ENCODE measurements around the gene TRPM2. TPM values are rescaled to one million over a fixed set of nuclear protein-coding genes. Genes with fewer than 3 reads are reported as not detected.

Gene TRPM2
- total and polyA plus RNA-seq, 2 of the 13 experiments (the other 11 are each of a cell fraction or from before 2014, with no cell fraction given): 0.07 to 0.20 TPM

DNA sequence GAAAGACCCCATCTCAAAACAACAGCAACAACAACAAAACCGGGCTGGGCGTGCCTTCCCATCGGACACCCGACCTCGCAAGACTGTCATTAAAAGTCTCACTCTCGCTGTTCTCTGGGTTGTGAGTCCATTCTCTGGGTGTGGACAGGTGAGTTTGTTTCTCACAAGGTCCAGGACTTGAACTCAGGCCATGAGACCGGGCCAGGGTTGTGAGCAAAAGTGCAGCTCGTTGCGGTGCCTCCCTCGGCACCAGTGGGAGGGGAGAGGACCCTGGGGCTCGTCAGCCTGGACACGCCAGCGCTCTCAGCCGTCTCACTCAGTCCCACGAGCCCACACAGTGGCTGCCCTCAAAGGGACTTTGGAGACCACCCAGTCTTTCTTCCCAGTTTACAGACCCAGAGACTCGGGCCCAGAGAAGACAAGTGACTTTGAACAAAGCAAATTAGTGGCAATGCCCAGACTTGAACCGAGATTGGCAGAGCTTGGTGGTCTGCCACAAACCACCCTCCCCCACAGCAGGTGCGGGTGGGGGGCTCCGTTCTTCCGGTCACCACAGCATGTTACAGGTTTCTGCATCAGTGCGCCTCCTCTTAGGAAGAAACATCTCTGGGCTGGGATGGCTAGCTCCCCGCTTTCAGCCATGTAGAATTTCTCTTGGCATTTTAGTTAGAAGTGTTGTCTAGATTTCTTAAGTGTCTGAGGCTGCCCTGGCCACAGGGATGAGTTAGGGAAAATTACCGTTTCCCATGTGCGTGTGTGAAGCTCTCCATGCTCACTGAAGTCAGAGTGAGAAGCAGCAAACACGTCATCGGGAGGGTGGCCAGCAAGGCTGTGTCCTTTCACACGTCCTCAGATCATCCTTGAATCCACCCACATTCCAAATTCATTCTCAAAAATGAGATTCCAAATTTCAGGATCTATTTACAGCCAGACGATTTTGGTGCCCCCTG lies 130.1 kb downstream of the TRPM2 start (continued):
- TF ChIP-seq ZNF10 (CRISPR knock-in tag; IDR thresholded peaks at IDR 0.05; ENCODE audit: borderline replicate concordance, low read depth): no peak
- TF ChIP-seq, protein P1, sequence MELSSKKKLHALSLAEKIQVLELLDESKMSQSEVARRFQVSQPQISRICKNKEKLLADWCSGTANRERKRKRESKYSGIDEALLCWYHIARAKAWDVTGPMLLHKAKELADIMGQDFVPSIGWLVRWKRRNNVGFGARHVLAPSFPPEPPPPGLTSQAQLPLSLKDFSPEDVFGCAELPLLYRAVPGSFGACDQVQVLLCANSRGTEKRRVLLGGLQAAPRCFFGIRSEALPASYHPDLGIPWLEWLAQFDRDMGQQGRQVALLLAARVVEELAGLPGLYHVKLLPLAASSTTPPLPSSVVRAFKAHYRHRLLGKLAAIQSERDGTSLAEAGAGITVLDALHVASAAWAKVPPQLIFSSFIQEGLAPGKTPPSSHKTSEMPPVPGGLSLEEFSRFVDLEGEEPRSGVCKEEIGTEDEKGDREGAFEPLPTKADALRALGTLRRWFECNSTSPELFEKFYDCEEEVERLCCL (CRISPR knock-in tag; IDR thresholded peaks at IDR 0.05; ENCODE audit: borderline replicate concordance): peak; percentile 24; the same call in 1 of the 2 replicates
- TF ChIP-seq ZNF468 (CRISPR knock-in tag; IDR thresholded peaks at IDR 0.05): 0 out of 2 replicates have a peak, but pooled peaks have one; percentile 71
- TF ChIP-seq RBM22 (optimal IDR thresholded peaks at IDR 0.05; ENCODE audit: low read length): peak; percentile 75
- TF ChIP-seq RORA (CRISPR knock-in tag; IDR thresholded peaks at IDR 0.05): no peak
- TF ChIP-seq ZNF674 (CRISPR knock-in tag; IDR thresholded peaks at IDR 0.05; ENCODE audit: low read depth): 0 out of 2 replicates have a peak, but pooled peaks have one; percentile 37
- peak; percentile 26; the same call in 1 of the 2 replicates for TF ChIP-seq ZMYM4 (CRISPR knock-in tag; IDR thresholded peaks at IDR 0.05)
- 0 out of 2 replicates have a peak, but pooled peaks have one; percentile 52 for TF ChIP-seq SMYD3 (CRISPR knock-in tag; IDR thresholded peaks at IDR 0.05)
- TF ChIP-seq ATF1 (CRISPR knock-in tag; IDR thresholded peaks at IDR 0.05): peak; percentile 55; the same call in 1 of the 2 replicates
- TF ChIP-seq, protein P2, sequence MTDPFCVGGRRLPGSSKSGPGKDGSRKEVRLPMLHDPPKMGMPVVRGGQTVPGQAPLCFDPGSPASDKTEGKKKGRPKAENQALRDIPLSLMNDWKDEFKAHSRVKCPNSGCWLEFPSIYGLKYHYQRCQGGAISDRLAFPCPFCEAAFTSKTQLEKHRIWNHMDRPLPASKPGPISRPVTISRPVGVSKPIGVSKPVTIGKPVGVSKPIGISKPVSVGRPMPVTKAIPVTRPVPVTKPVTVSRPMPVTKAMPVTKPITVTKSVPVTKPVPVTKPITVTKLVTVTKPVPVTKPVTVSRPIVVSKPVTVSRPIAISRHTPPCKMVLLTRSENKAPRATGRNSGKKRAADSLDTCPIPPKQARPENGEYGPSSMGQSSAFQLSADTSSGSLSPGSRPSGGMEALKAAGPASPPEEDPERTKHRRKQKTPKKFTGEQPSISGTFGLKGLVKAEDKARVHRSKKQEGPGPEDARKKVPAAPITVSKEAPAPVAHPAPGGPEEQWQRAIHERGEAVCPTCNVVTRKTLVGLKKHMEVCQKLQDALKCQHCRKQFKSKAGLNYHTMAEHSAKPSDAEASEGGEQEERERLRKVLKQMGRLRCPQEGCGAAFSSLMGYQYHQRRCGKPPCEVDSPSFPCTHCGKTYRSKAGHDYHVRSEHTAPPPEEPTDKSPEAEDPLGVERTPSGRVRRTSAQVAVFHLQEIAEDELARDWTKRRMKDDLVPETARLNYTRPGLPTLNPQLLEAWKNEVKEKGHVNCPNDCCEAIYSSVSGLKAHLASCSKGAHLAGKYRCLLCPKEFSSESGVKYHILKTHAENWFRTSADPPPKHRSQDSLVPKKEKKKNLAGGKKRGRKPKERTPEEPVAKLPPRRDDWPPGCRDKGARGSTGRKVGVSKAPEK (CRISPR knock-in tag; IDR thresholded peaks at IDR 0.05; ENCODE audit: borderline replicate concordance): 0 out of 2 replicates have a peak, but pooled peaks have one; percentile 69
- 0 out of 2 replicates have a peak, but pooled peaks have one; percentile 16 for TF ChIP-seq ERF (CRISPR knock-in tag; IDR thresholded peaks at IDR 0.05)
- TF ChIP-seq, protein P3, sequence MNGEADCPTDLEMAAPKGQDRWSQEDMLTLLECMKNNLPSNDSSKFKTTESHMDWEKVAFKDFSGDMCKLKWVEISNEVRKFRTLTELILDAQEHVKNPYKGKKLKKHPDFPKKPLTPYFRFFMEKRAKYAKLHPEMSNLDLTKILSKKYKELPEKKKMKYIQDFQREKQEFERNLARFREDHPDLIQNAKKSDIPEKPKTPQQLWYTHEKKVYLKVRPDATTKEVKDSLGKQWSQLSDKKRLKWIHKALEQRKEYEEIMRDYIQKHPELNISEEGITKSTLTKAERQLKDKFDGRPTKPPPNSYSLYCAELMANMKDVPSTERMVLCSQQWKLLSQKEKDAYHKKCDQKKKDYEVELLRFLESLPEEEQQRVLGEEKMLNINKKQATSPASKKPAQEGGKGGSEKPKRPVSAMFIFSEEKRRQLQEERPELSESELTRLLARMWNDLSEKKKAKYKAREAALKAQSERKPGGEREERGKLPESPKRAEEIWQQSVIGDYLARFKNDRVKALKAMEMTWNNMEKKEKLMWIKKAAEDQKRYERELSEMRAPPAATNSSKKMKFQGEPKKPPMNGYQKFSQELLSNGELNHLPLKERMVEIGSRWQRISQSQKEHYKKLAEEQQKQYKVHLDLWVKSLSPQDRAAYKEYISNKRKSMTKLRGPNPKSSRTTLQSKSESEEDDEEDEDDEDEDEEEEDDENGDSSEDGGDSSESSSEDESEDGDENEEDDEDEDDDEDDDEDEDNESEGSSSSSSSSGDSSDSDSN (CRISPR knock-in tag; IDR thresholded peaks at IDR 0.05): peak; percentile 42
- TF ChIP-seq MIER3 (CRISPR knock-in tag; IDR thresholded peaks at IDR 0.05; ENCODE audit: borderline replicate concordance): 0 out of 2 replicates have a peak, but pooled peaks have one; percentile 13
- 0 out of 2 replicates have a peak, but pooled peaks have one; percentile 46 for TF ChIP-seq TBX2 (CRISPR knock-in tag; IDR thresholded peaks at IDR 0.05; ENCODE audit: borderline replicate concordance)
- TF ChIP-seq ZMYM3 (CRISPR knock-in tag; IDR thresholded peaks at IDR 0.05): peak; percentile 83
- peak; percentile 7; the same call in 1 of the 2 replicates for TF ChIP-seq AFF4 (CRISPR knock-in tag; IDR thresholded peaks at IDR 0.05)
- TF ChIP-seq ZC3H4 (CRISPR knock-in tag; IDR thresholded peaks at IDR 0.05; ENCODE audit: borderline replicate concordance): peak; percentile 92

Data from HepG2 (cell line).